NOMO-1 treated with dmso at 0.1 percent for 144 hours (cell line): ENCODE measurements around the gene MANSC1.

ENCODE experiments used
- DNase-seq: peaks from one replicate; lab custom pipeline; 2025; ENCODE audit not compliant: unreplicated experiment; lab: John Stamatoyannopoulos, UW

Gene MANSC1

GRCh38 chr12:12349711-12350665, at the start of gene MANSC1:
Gene MANSC1 (minus strand): TSS chr12:12350242. CDS start chr12:12343314, 6,928 bp downstream.
- peak; percentile 5 for DNase-seq

- no peak for DNase-seq
These were observed 49.1 kb upstream of the MANSC1 start for GRCh38 chr12:12399161-12399560.

- DNase-seq, result no peak
These were observed 48.2 kb upstream of the MANSC1 start for GRCh38 chr12:12398026-12398859.

- DNase-seq, result no peak
These were observed 47.1 kb upstream of the MANSC1 start for GRCh38 chr12:12397184-12397583.

GRCh38 chr12:12396694-12397093, 46.7 kb upstream of the MANSC1 start:
- DNase-seq, result no peak

- DNase-seq, result no peak
These were observed 43.1 kb upstream of the MANSC1 start for GRCh38 chr12:12393171-12393570.

GRCh38 chr12:12392413-12392812, 42.4 kb upstream of the MANSC1 start:
- no peak for DNase-seq

GRCh38 chr12:12387501-12387900, 37.5 kb upstream of the MANSC1 start:
- no peak for DNase-seq

- DNase-seq, result no peak
These were observed 34.7 kb upstream of the MANSC1 start for GRCh38 chr12:12384571-12385340.

GRCh38 chr12:12381982-12382381, 31.9 kb upstream of the MANSC1 start:
- DNase-seq, result no peak

GRCh38 chr12:12380949-12381593, 31.0 kb upstream of the MANSC1 start:
- no peak for DNase-seq

- DNase-seq, result peak; percentile 26
These were observed 30.0 kb upstream of the MANSC1 start for GRCh38 chr12:12379831-12380730.

GRCh38 chr12:12378616-12379015, 28.6 kb upstream of the MANSC1 start:
- DNase-seq, result no peak

- peak; percentile 22 for DNase-seq
These were observed 26.8 kb upstream of the MANSC1 start for GRCh38 chr12:12376646-12377448.

GRCh38 chr12:12372946-12373722, 23.1 kb upstream of the MANSC1 start:
- DNase-seq, result no peak

GRCh38 chr12:12367482-12367998, 17.5 kb upstream of the MANSC1 start:
- DNase-seq, result no peak

GRCh38 chr12:12366701-12367481, 16.8 kb upstream of the MANSC1 start:
- DNase-seq, result no peak
